WTC11 (cell line): Measurements from ENCODE around the gene PTPRJ. TPM values are rescaled to one million over a fixed set of nuclear protein-coding genes. Genes with fewer than 3 reads are reported as not detected.

ENCODE experiments used
- ATAC-seq: fragments of 200-7000 bp; cut with Tn5 transposase; 2 replicates; pipeline ENCODE4 v1.10.0; 2021; ENCODE audit warnings: mild to moderate bottlenecking, moderate library complexity
- CTCF ChIA-PET: fragments of 300-600 bp; sonication (Branson Sonifier 250); formaldehyde crosslinking; loops from one replicate; lab custom pipeline; 2021; ENCODE audit warnings: antibody characterized with exemption; lab: Charles Lee
- POLR2A ChIA-PET: fragments of 350-600 bp; sonication (Branson Sonifier 250); formaldehyde crosslinking; loops from one replicate; lab custom pipeline; 2021; ENCODE audit warnings: antibody characterized with exemption; lab: Charles Lee
- DNase-seq: peaks from one replicate; pipeline ENCODE4 v3.0.0; 2021; ENCODE audit warnings: low spot score
- H3K27ac Mint-ChIP-seq: 2 replicates; pipeline ENCODE4 v1.8.0; 2021; ENCODE audit warnings: mixed read lengths
- H3K27me3 Mint-ChIP-seq: 2 replicates; pipeline ENCODE4 v1.8.0; 2021; ENCODE audit warnings: low read depth, mild to moderate bottlenecking, moderate library complexity, mixed read lengths
- H3K36me3 Mint-ChIP-seq: 2 replicates; pipeline ENCODE4 v1.8.0; 2021; ENCODE audit warnings: mixed read lengths
- H3K4me1 Mint-ChIP-seq: 2 replicates; pipeline ENCODE4 v1.8.0; 2022; ENCODE audit warnings: mixed read lengths
- H3K4me3 Mint-ChIP-seq: 2 replicates; pipeline ENCODE4 v1.8.0; 2021; ENCODE audit warnings: mild to moderate bottlenecking, moderate library complexity, mixed read lengths
- H3K9me3 Mint-ChIP-seq: 2 replicates; pipeline ENCODE4 v1.8.0; 2021; ENCODE audit warnings: mixed read lengths
- CBFB ChIP-seq: sonication (generic); formaldehyde crosslinking; IDR thresholded peaks from 2 replicates; pipeline ENCODE4 v1.8.1; 2022; ENCODE audit warnings: mild to moderate bottlenecking, low read depth, missing genetic modification reagents
- CREB1 ChIP-seq: sonication (generic); formaldehyde crosslinking; IDR thresholded peaks from 2 replicates; pipeline ENCODE4 v1.8.0; 2023; ENCODE audit warnings: mild to moderate bottlenecking, missing genetic modification reagents
- FOXJ3 ChIP-seq: sonication (generic); formaldehyde crosslinking; IDR thresholded peaks from 2 replicates; pipeline ENCODE4 v1.9.0; 2021; ENCODE audit warnings: missing genetic modification reagents, mild to moderate bottlenecking, borderline replicate concordance
- GABPB1 ChIP-seq: sonication (generic); formaldehyde crosslinking; IDR thresholded peaks from 2 replicates; pipeline ENCODE4 v1.8.1; 2023; ENCODE audit warnings: mild to moderate bottlenecking, missing genetic modification reagents
- GTF2I ChIP-seq: fragments of 250-450 bp; sonication (Bioruptor Pico); conservative IDR thresholded peaks from 2 replicates; pipeline ENCODE4 v1.4.0; 2021; ENCODE audit warnings: mild to moderate bottlenecking
- MXD4 ChIP-seq: fragments of 250-450 bp; sonication (Bioruptor Pico); IDR thresholded peaks from 2 replicates; pipeline ENCODE4 v1.8.0; 2021; ENCODE audit warnings: mild to moderate bottlenecking, moderate library complexity, borderline replicate concordance
- TEAD4 ChIP-seq: sonication (generic); formaldehyde crosslinking; IDR thresholded peaks from 2 replicates; pipeline ENCODE4 v1.8.0; 2022; ENCODE audit warnings: mild to moderate bottlenecking, missing genetic modification reagents
- ZNF138 ChIP-seq: sonication (generic); formaldehyde crosslinking; conservative IDR thresholded peaks from 2 replicates; pipeline ENCODE4 v1.8.1; 2022; ENCODE audit warnings: mild to moderate bottlenecking, moderate library complexity, missing genetic modification reagents
- total RNA-seq: library from RNA; stranded (reverse); gene quantifications from 3 replicates; pipeline ENCODE4 v1.2.3, GENCODE V29; 2021
- TF ChIP-seq, protein P1 (sequence below): sonication (generic); formaldehyde crosslinking; IDR thresholded peaks from 2 replicates; pipeline ENCODE4 v1.8.1; 2023; ENCODE audit warnings: mild to moderate bottlenecking, missing genetic modification reagents, moderate library complexity
- TF ChIP-seq, protein P2 (sequence below): sonication (generic); formaldehyde crosslinking; IDR thresholded peaks from 2 replicates; pipeline ENCODE4 v1.8.1; 2022; ENCODE audit warnings: low read depth, mild to moderate bottlenecking, moderate library complexity, missing genetic modification reagents, borderline replicate concordance
- TF ChIP-seq, protein P3 (sequence below): fragments of 250-450 bp; sonication (Bioruptor Pico); conservative IDR thresholded peaks from 2 replicates; pipeline ENCODE4 v1.9.0; 2021; ENCODE audit warnings: mild to moderate bottlenecking
- TF ChIP-seq, protein P4 (sequence below): sonication (generic); formaldehyde crosslinking; IDR thresholded peaks from 2 replicates; pipeline ENCODE4 v1.8.0; 2022; ENCODE audit warnings: missing genetic modification reagents
- TF ChIP-seq, protein P5 (sequence below): sonication (generic); formaldehyde crosslinking; IDR thresholded peaks from 2 replicates; pipeline ENCODE4 v1.8.1; 2022; ENCODE audit warnings: missing genetic modification reagents, borderline replicate concordance
- TF ChIP-seq, protein P6 (sequence below): sonication (generic); formaldehyde crosslinking; IDR thresholded peaks from 2 replicates; pipeline ENCODE4 v1.8.0; 2023; ENCODE audit warnings: missing genetic modification reagents

Gene PTPRJ
- total RNA-seq, 1 experiment from 2014 or later: 19.5 TPM

DNA sequence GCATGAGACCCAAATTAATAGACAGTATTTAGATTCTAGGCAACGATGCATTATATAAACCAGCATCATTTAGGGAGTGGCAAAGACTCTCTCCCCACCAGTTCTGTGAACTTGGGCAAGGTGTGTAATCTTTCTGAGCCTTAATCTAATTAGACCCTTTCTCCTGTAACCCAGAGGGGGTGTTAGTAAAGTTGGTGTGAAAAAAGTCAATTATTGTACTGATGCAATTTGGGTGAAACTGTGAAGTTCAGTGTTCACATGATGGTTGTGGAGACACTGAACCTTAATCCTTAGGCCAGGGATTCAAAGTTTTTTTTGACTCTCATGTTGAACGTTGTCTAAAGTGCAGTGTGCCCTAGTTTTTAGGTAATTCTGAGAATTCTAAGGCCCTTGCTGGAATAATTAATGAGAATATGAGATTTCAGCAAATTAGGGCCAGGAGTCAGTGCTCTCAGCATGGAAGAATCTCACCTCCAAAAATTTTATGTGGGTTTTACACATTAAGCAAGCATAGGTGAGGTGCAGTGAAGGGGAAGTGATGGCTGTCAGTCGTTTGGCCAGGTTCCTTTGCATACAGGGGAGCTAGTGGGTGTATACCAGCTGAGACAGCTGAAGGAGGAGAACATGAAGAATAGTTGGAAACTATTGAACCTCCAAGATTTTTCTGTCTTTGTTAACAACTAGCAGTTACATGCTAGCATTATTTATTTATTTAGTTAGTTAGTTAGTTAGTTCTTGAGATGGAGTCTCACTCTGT, 94.2 kb downstream of the PTPRJ start:
- no peak overlapping the region for H3K4me3 Mint-ChIP-seq
- H3K27ac Mint-ChIP-seq: no peak overlapping the region
- no peaks in the 10 kb centered on the region for H3K27me3 Mint-ChIP-seq
- ATAC-seq (no peak), DNase-seq (no peak)
- TF ChIP-seq, protein P1, sequence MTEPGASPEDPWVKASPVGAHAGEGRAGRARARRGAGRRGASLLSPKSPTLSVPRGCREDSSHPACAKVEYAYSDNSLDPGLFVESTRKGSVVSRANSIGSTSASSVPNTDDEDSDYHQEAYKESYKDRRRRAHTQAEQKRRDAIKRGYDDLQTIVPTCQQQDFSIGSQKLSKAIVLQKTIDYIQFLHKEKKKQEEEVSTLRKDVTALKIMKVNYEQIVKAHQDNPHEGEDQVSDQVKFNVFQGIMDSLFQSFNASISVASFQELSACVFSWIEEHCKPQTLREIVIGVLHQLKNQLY (CRISPR knock-in tag): no peak
- TF ChIP-seq ZNF138 (CRISPR knock-in tag) (no peak), CBFB (CRISPR knock-in tag) (no peak), CREB1 (CRISPR knock-in tag) (no peak), MXD4 (no peak), FOXJ3 (CRISPR knock-in tag) (no peak), GABPB1 (CRISPR knock-in tag) (0 out of 2 replicates have a peak, but pooled peaks have one; percentile 17)
- ChIA-PET POLR2A (interaction anchor here (0.9 kb wide), 1 partner anchor 18 kb away, joined by 4 read pairs; no protein-coding TSS in a partner anchor), CTCF (no interaction called here)
- H3K4me1 Mint-ChIP-seq: peaks cover 8% of the 10 kb centered on the region
- no peaks in the 10 kb centered on the region for H3K36me3 Mint-ChIP-seq
- no peaks in the 10 kb centered on the region for H3K9me3 Mint-ChIP-seq

DNA sequence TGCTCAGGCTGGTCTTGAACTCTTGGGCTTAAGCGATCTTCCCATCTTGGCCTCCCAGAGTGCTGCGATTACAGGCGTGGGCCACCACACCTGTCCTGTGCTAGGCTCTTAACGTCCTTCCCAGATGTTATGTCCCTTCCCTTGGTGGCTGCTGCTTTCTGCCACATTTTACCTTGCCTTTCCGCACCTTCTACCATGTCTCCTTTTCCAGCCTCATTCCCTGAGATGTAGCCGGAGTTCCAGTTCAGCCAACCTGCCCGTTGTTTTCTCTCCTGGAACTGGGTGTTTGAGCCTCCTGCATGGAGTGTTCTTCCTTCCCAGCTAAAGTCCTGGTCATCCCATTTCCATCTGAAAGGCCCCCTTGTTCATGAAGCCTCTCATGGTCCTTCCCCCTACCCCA, 95.3 kb downstream of the PTPRJ start:
- Mint-ChIP-seq H3K27ac (peak overlapping the region; percentile 17; the same call in 1 of the 2 replicates), H3K4me3 (no peak overlapping the region), H3K27me3 (no peaks in the 10 kb centered on the region), H3K9me3 (no peaks in the 10 kb centered on the region), H3K4me1 (peaks cover 13% of the 10 kb centered on the region), H3K36me3 (no peaks in the 10 kb centered on the region)
- ChIA-PET CTCF (no interaction called here), POLR2A (no interaction called here)
- DNase-seq (no peak), ATAC-seq (no peak; the same call in 1 of the 2 replicates)
- TF ChIP-seq GTF2I (no peak), ZNF138 (CRISPR knock-in tag) (no peak)
- TF ChIP-seq, protein P2, sequence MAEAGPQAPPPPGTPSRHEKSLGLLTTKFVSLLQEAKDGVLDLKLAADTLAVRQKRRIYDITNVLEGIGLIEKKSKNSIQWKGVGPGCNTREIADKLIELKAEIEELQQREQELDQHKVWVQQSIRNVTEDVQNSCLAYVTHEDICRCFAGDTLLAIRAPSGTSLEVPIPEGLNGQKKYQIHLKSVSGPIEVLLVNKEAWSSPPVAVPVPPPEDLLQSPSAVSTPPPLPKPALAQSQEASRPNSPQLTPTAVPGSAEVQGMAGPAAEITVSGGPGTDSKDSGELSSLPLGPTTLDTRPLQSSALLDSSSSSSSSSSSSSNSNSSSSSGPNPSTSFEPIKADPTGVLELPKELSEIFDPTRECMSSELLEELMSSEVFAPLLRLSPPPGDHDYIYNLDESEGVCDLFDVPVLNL: no peak

DNA sequence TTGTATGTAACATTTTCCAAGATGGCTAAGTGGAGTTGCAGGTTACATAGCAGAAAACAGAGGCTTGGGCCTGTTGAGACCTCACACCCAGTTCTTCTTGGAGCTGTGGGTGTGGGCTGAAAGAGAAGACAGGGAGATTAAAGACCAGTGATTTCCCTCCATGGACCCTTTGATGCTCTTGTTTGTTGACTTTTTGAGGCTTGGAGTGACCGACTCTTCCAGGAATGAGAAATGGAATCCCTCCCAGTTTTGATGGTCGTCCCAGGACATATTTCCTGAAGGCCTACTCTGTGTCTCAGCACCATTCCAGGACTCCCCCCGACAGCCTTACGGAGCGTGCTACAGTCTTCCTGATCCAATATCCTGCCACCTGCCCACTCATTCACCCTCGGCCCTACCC, 96.9 kb downstream of the PTPRJ start:
- ChIA-PET CTCF (no interaction called here), POLR2A (no interaction called here)

DNA sequence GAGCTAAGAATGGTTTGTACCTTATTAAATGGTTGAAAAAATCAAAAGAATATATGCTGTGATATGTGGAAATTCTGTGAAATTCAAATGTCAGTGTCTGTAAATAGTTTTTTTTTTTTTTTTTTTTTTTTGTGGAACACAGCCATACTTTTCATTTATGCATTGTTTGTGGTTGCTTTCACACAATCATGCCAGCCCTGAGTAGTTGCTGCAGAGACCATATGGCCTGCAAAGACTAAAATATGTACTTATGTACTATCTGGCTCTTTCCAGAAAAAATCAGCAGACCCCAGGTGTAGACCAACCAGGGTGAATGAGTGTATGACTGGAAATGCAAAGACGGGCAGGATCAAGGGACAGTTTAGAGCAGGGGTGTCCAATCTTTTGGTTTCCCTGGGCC, 98.3 kb downstream of the PTPRJ start:
- POLR2A ChIA-PET: interaction anchor here (0.7 kb wide), 1 partner anchor 14 kb away, joined by 12 read pairs; no protein-coding TSS in a partner anchor
- ATAC-seq (no peak), DNase-seq (no peak)
- Mint-ChIP-seq H3K4me3 (no peak overlapping the region), H3K9me3 (peaks cover 3% of the 10 kb centered on the region)
- TF ChIP-seq, protein P3, sequence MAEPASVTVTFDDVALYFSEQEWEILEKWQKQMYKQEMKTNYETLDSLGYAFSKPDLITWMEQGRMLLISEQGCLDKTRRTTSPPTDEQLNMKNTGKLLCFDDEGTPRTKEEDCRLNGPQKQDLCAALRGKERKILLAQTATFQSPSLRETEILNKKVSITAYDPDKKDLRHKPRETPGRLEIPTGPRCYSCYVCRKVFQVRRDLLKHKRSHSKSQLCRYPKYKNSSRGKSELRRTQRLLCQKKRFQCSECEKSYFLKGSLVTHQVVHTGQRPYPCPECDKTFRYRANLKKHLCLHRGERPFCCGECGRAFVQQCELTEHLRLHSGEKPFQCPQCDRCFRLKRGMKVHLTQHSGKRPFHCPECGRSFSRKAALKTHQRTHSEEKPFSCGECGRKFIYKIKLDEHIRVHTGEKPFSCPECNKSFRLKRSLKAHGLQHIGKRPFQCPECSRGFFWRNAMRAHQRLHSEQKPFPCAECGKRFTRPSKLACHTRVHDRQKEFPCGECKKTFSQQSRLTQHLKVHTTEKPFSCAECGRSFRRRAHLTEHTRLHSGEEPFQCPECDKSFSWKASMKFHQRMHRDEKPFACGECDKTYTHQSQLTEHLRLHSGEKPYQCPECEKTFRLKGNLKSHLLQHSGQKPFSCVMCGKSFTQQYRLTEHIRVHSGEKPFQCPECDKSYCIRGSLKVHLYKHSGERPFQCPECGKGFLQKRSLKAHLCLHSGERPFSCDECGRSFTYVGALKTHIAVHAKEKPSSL (CRISPR knock-in tag): no peak
- TF ChIP-seq, protein P4, sequence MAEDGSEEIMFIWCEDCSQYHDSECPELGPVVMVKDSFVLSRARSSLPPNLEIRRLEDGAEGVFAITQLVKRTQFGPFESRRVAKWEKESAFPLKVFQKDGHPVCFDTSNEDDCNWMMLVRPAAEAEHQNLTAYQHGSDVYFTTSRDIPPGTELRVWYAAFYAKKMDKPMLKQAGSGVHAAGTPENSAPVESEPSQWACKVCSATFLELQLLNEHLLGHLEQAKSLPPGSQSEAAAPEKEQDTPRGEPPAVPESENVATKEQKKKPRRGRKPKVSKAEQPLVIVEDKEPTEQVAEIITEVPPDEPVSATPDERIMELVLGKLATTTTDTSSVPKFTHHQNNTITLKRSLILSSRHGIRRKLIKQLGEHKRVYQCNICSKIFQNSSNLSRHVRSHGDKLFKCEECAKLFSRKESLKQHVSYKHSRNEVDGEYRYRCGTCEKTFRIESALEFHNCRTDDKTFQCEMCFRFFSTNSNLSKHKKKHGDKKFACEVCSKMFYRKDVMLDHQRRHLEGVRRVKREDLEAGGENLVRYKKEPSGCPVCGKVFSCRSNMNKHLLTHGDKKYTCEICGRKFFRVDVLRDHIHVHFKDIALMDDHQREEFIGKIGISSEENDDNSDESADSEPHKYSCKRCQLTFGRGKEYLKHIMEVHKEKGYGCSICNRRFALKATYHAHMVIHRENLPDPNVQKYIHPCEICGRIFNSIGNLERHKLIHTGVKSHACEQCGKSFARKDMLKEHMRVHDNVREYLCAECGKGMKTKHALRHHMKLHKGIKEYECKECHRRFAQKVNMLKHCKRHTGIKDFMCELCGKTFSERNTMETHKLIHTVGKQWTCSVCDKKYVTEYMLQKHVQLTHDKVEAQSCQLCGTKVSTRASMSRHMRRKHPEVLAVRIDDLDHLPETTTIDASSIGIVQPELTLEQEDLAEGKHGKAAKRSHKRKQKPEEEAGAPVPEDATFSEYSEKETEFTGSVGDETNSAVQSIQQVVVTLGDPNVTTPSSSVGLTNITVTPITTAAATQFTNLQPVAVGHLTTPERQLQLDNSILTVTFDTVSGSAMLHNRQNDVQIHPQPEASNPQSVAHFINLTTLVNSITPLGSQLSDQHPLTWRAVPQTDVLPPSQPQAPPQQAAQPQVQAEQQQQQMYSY: no peak
- TF ChIP-seq, all 79 proteins: peak for 0
- peaks cover 2% of the 10 kb centered on the region; the same call in 1 of the 2 replicates for H3K36me3 Mint-ChIP-seq
- H3K4me1 Mint-ChIP-seq: peaks cover 13% of the 10 kb centered on the region
- CTCF ChIA-PET: no interaction called here
- no peaks in the 10 kb centered on the region for H3K27me3 Mint-ChIP-seq
- H3K27ac Mint-ChIP-seq: no peak overlapping the region

More for the DNA sequence above, 96.9 kb downstream of the PTPRJ start:
- no peak for ATAC-seq
- DNase-seq: no peak
- TF ChIP-seq GABPB1 (CRISPR knock-in tag): no peak
- TF ChIP-seq, protein P5, sequence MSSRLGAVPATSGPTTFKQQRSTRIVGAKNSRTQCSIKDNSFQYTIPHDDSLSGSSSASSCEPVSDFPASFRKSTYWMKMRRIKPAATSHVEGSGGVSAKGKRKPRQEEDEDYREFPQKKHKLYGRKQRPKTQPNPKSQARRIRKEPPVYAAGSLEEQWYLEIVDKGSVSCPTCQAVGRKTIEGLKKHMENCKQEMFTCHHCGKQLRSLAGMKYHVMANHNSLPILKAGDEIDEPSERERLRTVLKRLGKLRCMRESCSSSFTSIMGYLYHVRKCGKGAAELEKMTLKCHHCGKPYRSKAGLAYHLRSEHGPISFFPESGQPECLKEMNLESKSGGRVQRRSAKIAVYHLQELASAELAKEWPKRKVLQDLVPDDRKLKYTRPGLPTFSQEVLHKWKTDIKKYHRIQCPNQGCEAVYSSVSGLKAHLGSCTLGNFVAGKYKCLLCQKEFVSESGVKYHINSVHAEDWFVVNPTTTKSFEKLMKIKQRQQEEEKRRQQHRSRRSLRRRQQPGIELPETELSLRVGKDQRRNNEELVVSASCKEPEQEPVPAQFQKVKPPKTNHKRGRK (CRISPR knock-in tag): no peak
- TF ChIP-seq TEAD4 (CRISPR knock-in tag): no peak
- TF ChIP-seq, protein P6, sequence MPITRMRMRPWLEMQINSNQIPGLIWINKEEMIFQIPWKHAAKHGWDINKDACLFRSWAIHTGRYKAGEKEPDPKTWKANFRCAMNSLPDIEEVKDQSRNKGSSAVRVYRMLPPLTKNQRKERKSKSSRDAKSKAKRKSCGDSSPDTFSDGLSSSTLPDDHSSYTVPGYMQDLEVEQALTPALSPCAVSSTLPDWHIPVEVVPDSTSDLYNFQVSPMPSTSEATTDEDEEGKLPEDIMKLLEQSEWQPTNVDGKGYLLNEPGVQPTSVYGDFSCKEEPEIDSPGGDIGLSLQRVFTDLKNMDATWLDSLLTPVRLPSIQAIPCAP: no peak
- no peaks in the 10 kb centered on the region for H3K9me3 Mint-ChIP-seq
- peaks cover 13% of the 10 kb centered on the region for H3K4me1 Mint-ChIP-seq
- H3K27ac Mint-ChIP-seq: no peak overlapping the region
- no peaks in the 10 kb centered on the region for H3K36me3 Mint-ChIP-seq
- no peaks in the 10 kb centered on the region for H3K27me3 Mint-ChIP-seq
- H3K4me3 Mint-ChIP-seq: no peak overlapping the region
